GM18502 (cell line): ENCODE data around the gene MTHFR.
A peak's percentile ranks its signal among the peaks of the same experiment; 100 is the strongest.

Experiments
- ATAC-seq: cut with Tn5 transposase; IDR thresholded peaks from one replicate; pipeline ENCODE4 v1.9.1; 2021; ENCODE audit warnings: mild to moderate bottlenecking; ENCODE audit not compliant: unreplicated experiment, poor library complexity

Gene MTHFR

GRCh38 chr1:11805422-11806306, at the start of gene MTHFR, which contains the start of gene CLCN6:
TSS of gene MTHFR (minus strand) at chr1:11805964. CDS start at chr1:11803116, 2,848 bp downstream.
TSS of gene CLCN6 (plus strand) at chr1:11806191. CDS start at chr1:11806263, 72 bp downstream.
- peak; percentile 84 for ATAC-seq

- no peak for ATAC-seq
These were observed 49.7 kb upstream of the MTHFR start for GRCh38 chr1:11855430-11855829.

- no peak for ATAC-seq
These were observed 48.8 kb upstream of the MTHFR start for GRCh38 chr1:11854519-11854918.

GRCh38 chr1:11851180-11851579, 45.4 kb upstream of the MTHFR start:
- ATAC-seq = no peak

- ATAC-seq = no peak
These were observed 44.4 kb upstream of the MTHFR start for GRCh38 chr1:11850156-11850555.

- ATAC-seq = no peak
These were observed 42.6 kb upstream of the MTHFR start for GRCh38 chr1:11848373-11848700.

GRCh38 chr1:11847667-11848372, 42.1 kb upstream of the MTHFR start, which contains the start of gene NPPA:
TSS of gene NPPA (minus strand) at chr1:11847783. CDS start at chr1:11847684, 99 bp downstream.
- no peak for ATAC-seq

- no peak for ATAC-seq
These were observed 40.0 kb upstream of the MTHFR start for GRCh38 chr1:11845641-11846335.

- ATAC-seq = no peak
These were observed 36.6 kb upstream of the MTHFR start for GRCh38 chr1:11842154-11843041.

- no peak for ATAC-seq
These were observed 35.7 kb upstream of the MTHFR start for GRCh38 chr1:11841245-11842153.

- no peak for ATAC-seq
These were observed 34.3 kb upstream of the MTHFR start for GRCh38 chr1:11839727-11840705.

- no peak for ATAC-seq
These were observed 32.8 kb upstream of the MTHFR start for GRCh38 chr1:11838349-11839272.

- no peak for ATAC-seq
These were observed 32.1 kb upstream of the MTHFR start for GRCh38 chr1:11837767-11838348.

- ATAC-seq = no peak
These were observed 31.4 kb upstream of the MTHFR start for GRCh38 chr1:11836955-11837766.

GRCh38 chr1:11835441-11836225, 29.9 kb upstream of the MTHFR start:
- ATAC-seq = no peak
